Right atrium auricular region (tissue), 2 donors: Measurements from ENCODE around the gene XXYLT1. TPM values are rescaled to one million over a fixed set of nuclear protein-coding genes. Genes with fewer than 3 reads are reported as not detected.

Experiments used
- DNase-seq: peaks from one replicate; pipeline ENCODE4 v3.0.0-alpha.2; 2019; ENCODE audit warnings: low spot score
- H3K27ac ChIP-seq, 2 donors: fragments of 200-600 bp; sonication (generic); 1 replicate in 1 of 2; 2 replicates in 1 of 2; pipeline ENCODE4 v1.5.1; 2016 to 2019
- H3K27me3 ChIP-seq, 2 donors: fragments of 200-600 bp; sonication (generic); one replicate each; pipeline versions ENCODE4 v1.5.1 to v1.6.0; 2017 to 2019
- H3K36me3 ChIP-seq: fragments of 200-600 bp; sonication (generic); one replicate; pipeline ENCODE4 v1.5.1; 2016
- H3K4me1 ChIP-seq, 2 donors: fragments of 200-600 bp; sonication (generic); one replicate each; pipeline versions ENCODE4 v1.5.1 to v1.6.0; 2017 to 2019
- H3K4me3 ChIP-seq, 2 donors: fragments of 200-600 bp; sonication (generic); 1 replicate in 1 of 2; 2 replicates in 1 of 2; pipeline ENCODE4 v1.5.1; 2017 to 2019; ENCODE audit warnings: mild to moderate bottlenecking in 1 of 2, moderate library complexity in 1 of 2
- H3K9me3 ChIP-seq, 2 donors: fragments of 200-600 bp; sonication (generic); one replicate each; pipeline ENCODE4 v1.5.1; 2019
- CTCF ChIP-seq, 2 donors: fragments of 200-600 bp; sonication (generic); IDR thresholded peaks; one replicate each; pipeline ENCODE4 v1.5.1; 2019; ENCODE audit warnings: antibody characterized with exemption in 2 of 2
- microRNA-seq, 2 donors: library from miRNA; unstranded; fragments of <30 nt; microRNA quantifications; one replicate each; pipeline ENCODE4, GENCODE V29; 2016 to 2017; ENCODE audit warnings: borderline number of aligned reads in 2 of 2, borderline replicate concordance in 1 of 2
- total RNA-seq, 2 donors: library from RNA; depleted of rRNA; stranded (reverse); fragments of >200 nt; gene quantifications; one replicate each; pipeline ENCODE4 v1.1.0, GENCODE V29; 2016

XXYLT1 gene
- total RNA-seq, 2 donors from 2014 or later = 4.6 to 6.7 TPM

- no peak overlapping the region for H3K4me3 ChIP-seq
- H3K9me3 ChIP-seq = no peaks in the 10 kb centered on the region
- no peak for TF ChIP-seq CTCF (IDR thresholded peaks at IDR 0.05)
- H3K27ac ChIP-seq = no peak overlapping the region
- no peak for DNase-seq
- no peaks in the 10 kb centered on the region for H3K27me3 ChIP-seq
- no peaks in the 10 kb centered on the region for H3K36me3 ChIP-seq
- no peaks in the 10 kb centered on the region for H3K4me1 ChIP-seq
Measured at GRCh38 chr3:195019335-195019734, 251.6 kb downstream of the XXYLT1 start.

Small RNA genes within 50 kb of the gene (microRNA-seq; reads per million reads assigned to microRNA genes)
- gene MIR3137 = 0 reads per million in 2 donors

Other genes starting within 250 kb of the XXYLT1 start
- 10 to 100 TPM; 17.8 to 18.9 TPM for gene ACAP2, start 171.9 kb upstream of the XXYLT1 start, total RNA-seq